Ascending aorta (tissue), 2 donors: Measurements from ENCODE around the gene RACGAP1. TPM values are rescaled to one million over a fixed set of nuclear protein-coding genes. Genes with fewer than 3 reads are reported as not detected.
"Not testable (repeated sequence)": the region's sequence is repeated elsewhere in the genome, so short reads cannot be mapped to it uniquely, and the experiment has no call there.

Experiments
- DNase-seq, 2 donors: peaks; one replicate each; pipeline ENCODE4 v3.0.0-alpha.2; 2019; ENCODE audit warnings: low spot score in 2 of 2
- H3K27ac ChIP-seq, 2 donors: fragments of 200-600 bp; sonication (generic); one replicate each; pipeline ENCODE4 v1.5.1; 2016 to 2017; ENCODE audit warnings: mild to moderate bottlenecking in 1 of 2
- H3K27me3 ChIP-seq: fragments of 200-600 bp; sonication (generic); one replicate; pipeline ENCODE4 v1.5.1; 2017
- H3K36me3 ChIP-seq, 2 donors: fragments of 200-600 bp; sonication (generic); one replicate each; pipeline ENCODE4 v1.5.1; 2016
- H3K4me1 ChIP-seq, 2 donors: fragments of 200-600 bp; sonication (generic); one replicate each; pipeline ENCODE4 v1.5.1; 2016 to 2017; ENCODE audit warnings: mild to moderate bottlenecking in 1 of 2
- H3K4me3 ChIP-seq, 2 donors: fragments of 200-600 bp; sonication (generic); one replicate each; pipeline ENCODE4 v1.5.1; 2016 to 2017; ENCODE audit warnings: mild to moderate bottlenecking in 1 of 2
- H3K9me3 ChIP-seq, 2 donors: fragments of 200-600 bp; sonication (generic); one replicate each; pipeline ENCODE4 v1.5.1; 2016
- intact Hi-C: fragments of 100-400 bp; cut with DNase I; formaldehyde crosslinking; loops from one replicate; pipeline ENCODE4 v1.15.1; 2023
- total RNA-seq: library from RNA; depleted of rRNA; stranded (reverse); fragments of >200 nt; gene quantifications from one replicate; pipeline ENCODE4 v1.1.0, GENCODE V29; 2016
- TF ChIP-seq, protein P1 (sequence below), 3 experiments: fragments of 200-600 bp in 2 of 3; fragments of 450-650 bp in 1 of 3; sonication (generic) in 2 of 3; IDR thresholded peaks; one replicate each; pipeline ENCODE4 v1.5.1; 2016 to 2019; ENCODE audit warnings: antibody characterized with exemption in 3 of 3, mild to moderate bottlenecking in 1 of 3, moderate library complexity in 1 of 3

Gene RACGAP1
- total RNA-seq, 1 donor from 2014 or later: 5.1 TPM

GRCh38 chr12:50005175-50005574 lies 20.1 kb downstream of the RACGAP1 start:
- TF ChIP-seq, protein P1, sequence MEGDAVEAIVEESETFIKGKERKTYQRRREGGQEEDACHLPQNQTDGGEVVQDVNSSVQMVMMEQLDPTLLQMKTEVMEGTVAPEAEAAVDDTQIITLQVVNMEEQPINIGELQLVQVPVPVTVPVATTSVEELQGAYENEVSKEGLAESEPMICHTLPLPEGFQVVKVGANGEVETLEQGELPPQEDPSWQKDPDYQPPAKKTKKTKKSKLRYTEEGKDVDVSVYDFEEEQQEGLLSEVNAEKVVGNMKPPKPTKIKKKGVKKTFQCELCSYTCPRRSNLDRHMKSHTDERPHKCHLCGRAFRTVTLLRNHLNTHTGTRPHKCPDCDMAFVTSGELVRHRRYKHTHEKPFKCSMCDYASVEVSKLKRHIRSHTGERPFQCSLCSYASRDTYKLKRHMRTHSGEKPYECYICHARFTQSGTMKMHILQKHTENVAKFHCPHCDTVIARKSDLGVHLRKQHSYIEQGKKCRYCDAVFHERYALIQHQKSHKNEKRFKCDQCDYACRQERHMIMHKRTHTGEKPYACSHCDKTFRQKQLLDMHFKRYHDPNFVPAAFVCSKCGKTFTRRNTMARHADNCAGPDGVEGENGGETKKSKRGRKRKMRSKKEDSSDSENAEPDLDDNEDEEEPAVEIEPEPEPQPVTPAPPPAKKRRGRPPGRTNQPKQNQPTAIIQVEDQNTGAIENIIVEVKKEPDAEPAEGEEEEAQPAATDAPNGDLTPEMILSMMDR (IDR thresholded peaks at IDR 0.05): no peak
- no peaks in the 10 kb centered on the region for H3K36me3 ChIP-seq
- H3K27me3 ChIP-seq: no peaks in the 10 kb centered on the region
- DNase-seq: no peak
- H3K9me3 ChIP-seq: no peaks in the 10 kb centered on the region
- H3K4me3 ChIP-seq: no peak overlapping the region
- no peak overlapping the region for H3K27ac ChIP-seq
- H3K4me1 ChIP-seq: no peaks in the 10 kb centered on the region
- intact Hi-C loops: no loop called here

DNA sequence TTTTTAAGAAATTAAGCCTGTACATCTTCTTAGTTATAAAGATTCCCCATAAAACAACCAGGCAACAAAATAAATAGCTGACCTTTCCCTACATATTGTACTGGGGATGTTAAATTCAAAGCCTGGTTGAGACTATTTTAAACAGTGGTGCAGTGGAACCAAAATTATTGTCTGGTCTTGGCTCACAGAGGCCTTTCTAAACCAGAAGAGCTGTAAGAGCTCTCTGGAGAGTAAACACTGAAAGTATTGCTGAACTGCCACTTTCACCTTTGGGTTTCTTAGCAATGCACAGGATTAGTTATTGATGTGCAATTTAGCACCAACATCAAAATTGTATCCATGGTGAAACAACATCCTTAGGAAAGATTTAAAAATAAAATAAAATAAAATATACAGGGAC lies 20.6 kb downstream of the RACGAP1 start:
- intact Hi-C loops: no loop called here
- no peaks in the 10 kb centered on the region for H3K9me3 ChIP-seq
- no peaks in the 10 kb centered on the region for H3K4me1 ChIP-seq
- no peaks in the 10 kb centered on the region for H3K36me3 ChIP-seq
- no peak overlapping the region for H3K27ac ChIP-seq
- H3K4me3 ChIP-seq: no peak overlapping the region
- DNase-seq: no peak
- no peaks in the 10 kb centered on the region for H3K27me3 ChIP-seq
- TF ChIP-seq, protein P1 (IDR thresholded peaks at IDR 0.05): no peak

- Histone ChIP-seq H3K27ac (no peak overlapping the region), H3K9me3 (no peaks in the 10 kb centered on the region), H3K4me3 (no peak overlapping the region), H3K36me3 (peaks cover 0 to 8% of the 10 kb centered on the region in 2 donors), H3K27me3 (no peaks in the 10 kb centered on the region), H3K4me1 (no peaks in the 10 kb centered on the region)
- TF ChIP-seq, protein P1 (IDR thresholded peaks at IDR 0.05): no peak
- intact Hi-C loops: no loop called here
- no peak for DNase-seq
These were observed 21.7 kb downstream of the RACGAP1 start for GRCh38 chr12:50003595-50003994.

DNA sequence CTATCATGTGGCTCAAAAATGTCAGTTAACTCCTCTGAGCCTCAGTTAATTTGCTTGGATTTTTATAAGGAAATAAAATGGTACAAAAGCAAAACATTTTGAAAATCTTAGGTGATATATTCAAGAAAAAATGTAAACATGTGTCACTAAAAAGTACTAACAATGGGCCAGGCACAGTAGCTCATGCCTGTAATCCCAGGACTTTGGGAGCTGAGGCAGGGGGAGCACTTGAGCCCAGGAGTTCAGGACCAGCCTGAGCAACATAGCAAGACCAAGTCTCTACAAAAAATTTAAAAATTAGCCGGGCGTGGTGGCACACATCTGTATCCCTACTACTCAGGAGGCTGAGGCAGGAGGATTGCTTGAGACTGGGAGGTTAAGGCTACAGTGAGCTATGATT lies 26.8 kb downstream of the RACGAP1 start:
- H3K4me3 ChIP-seq: no peak overlapping the region
- H3K36me3 ChIP-seq: peaks cover 9 to 16% of the 10 kb centered on the region in 2 donors
- no peaks in the 10 kb centered on the region for H3K9me3 ChIP-seq
- intact Hi-C loops: no loop called here
- H3K27me3 ChIP-seq: no peaks in the 10 kb centered on the region
- TF ChIP-seq, protein P1 (IDR thresholded peaks at IDR 0.05): no peak
- no peak overlapping the region for H3K27ac ChIP-seq
- no peak for DNase-seq
- no peaks in the 10 kb centered on the region for H3K4me1 ChIP-seq

DNA sequence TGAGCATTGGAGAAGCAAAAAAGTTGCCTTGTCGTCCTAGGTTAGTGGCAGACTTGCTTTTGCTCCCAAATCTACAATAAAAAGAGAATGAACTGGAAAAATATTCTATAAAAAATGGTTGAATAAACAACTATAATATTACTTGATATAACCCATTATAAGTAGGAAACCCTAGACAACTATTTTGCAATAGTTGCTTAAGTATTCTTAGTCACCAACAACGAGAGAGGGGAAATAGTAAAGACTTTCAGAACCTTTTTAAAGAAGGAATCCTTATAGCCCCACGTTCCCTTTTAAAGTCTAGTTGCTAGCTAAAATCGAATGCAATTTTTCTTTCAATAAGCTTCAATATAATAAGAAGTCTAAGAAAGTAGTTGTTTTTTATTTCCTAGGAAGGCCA lies 35.0 kb downstream of the RACGAP1 start:
- no peaks in the 10 kb centered on the region for H3K9me3 ChIP-seq
- DNase-seq: no peak
- H3K36me3 ChIP-seq: peaks cover 11 to 19% of the 10 kb centered on the region in 2 donors
- no peak overlapping the region for H3K4me3 ChIP-seq
- intact Hi-C loops: no loop called here
- H3K4me1 ChIP-seq: no peaks in the 10 kb centered on the region
- TF ChIP-seq, protein P1 (IDR thresholded peaks at IDR 0.05): no peak
- no peaks in the 10 kb centered on the region for H3K27me3 ChIP-seq
- no peak overlapping the region for H3K27ac ChIP-seq

GRCh38 chr12:49989400-49989799 lies 35.9 kb downstream of the RACGAP1 start:
- H3K27ac ChIP-seq, intact Hi-C loops, H3K4me3 ChIP-seq, H3K4me1 ChIP-seq, H3K27me3 ChIP-seq, H3K9me3 ChIP-seq, DNase-seq: not testable (repeated sequence)
- H3K36me3 ChIP-seq: peaks cover 11 to 19% of the 10 kb centered on the region in 2 donors
